Hematopoietic multipotent progenitor cell treated with erythropoietin and hydrocortisone succinate and interleukin-3 and kit ligand, for 6 days (in vitro differentiated cells): ENCODE data around the gene NTPCR.
A peak's percentile ranks its signal among the peaks of the same experiment; 100 is the strongest.

Experiments used
- DNase-seq: peaks from one replicate; pipeline ENCODE4 v3.0.0-alpha.2; 2015

The NTPCR gene

DNA sequence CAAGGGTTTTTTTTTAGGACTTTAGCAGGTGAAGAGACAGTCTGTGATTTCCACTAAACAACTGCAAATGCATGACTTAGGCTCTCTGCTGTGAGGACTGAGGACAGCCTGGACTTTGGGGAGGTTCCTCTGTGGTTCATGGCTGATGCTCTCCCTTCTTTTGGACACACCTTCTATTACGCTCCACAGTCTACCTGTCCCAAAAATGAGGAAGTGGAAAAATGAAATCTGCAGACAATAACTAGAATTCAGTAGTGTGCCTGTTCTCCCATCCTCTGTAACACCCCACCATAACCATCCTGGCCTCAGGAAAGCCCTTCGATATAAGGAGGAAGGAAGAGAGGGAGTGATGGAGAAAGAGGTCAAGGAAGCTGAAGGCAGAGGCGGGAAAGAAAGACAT is 68.7 kb downstream of the NTPCR start:
- no peak for DNase-seq

DNA sequence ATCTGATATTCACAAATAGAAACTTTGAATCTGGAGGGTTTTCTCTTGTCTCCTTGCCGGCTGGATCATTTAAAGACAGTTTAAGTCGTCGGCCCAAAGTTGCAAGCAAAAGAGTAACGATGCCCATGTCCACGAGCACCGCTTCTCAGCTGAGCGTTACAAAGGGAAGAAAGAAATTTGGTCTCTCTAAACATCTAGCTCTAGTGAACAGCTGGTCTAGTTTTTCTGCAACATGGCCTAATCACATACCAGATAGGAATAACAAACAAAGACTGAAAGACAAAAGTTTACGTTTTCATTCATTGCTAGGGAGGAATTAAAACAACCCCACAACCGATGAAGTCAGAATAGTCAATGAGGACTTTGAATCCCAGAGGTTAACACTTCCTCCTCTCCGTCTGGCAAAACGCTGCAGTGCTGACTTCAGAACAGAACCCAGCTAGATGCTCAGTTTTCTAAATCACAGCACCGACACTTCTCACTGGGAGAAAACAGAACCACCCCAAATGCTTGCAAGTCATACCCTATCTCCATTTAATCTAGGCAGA is 69.4 kb downstream of the NTPCR start:
- DNase-seq = no peak

DNA sequence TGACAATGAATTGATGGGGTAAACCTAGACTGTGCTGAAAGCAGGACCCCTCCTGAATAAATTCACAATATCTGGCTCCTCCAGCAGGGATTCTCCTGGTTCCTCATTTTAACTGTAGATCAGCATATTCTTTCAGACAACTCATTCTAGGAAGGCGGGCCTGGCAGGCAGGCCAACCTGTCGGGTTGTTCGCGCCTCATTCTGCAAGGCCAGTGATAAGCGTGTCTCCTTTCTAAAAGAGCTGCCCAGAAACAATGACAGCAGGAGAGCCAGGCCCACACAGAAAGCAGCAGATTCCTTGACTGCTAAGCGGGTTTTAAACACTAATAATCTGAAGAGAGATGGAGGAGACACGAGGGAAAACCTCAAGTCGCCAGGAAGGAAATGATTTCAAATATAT is 70.0 kb downstream of the NTPCR start:
- peak; percentile 19 for DNase-seq

DNA sequence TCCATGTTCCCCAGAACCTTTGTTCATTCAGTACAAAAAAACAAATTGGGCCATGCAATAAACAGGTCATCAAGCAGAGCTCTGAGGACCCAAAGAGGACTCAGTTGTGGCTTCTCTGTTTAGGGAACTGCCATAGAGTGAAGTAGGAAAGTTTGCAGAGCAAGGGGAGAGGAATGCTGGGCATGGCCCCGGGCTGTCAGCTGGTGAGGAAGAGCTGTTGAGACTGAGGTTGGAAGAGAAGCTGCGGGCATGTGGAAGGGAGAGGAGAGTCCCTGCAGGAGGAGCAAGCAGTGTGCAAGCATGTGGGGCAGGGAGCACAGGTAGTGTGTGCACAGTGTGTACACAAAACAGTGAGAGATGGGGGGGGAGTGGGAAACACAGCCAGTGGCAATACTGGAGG is 71.8 kb downstream of the NTPCR start:
- no peak for DNase-seq

DNA sequence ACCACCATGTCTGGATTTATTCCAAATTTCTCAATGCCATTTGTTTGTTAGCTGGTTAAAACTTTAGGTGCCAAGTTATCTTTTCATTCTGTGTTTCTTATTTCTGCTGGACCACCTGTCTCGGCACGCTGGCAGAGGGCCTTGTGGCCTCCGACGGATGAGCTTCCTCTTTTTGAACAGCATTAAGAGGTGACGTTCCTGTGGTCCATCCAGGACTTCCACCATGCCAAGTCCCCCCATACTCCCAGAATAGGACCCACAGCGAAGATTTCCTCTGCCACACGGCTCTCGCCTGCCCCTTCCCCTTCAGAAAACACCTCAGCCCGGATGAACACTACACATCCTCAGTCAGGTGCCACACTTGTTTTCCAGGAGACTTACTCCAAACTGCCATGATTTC is 73.8 kb downstream of the NTPCR start:
- no peak for DNase-seq

DNA sequence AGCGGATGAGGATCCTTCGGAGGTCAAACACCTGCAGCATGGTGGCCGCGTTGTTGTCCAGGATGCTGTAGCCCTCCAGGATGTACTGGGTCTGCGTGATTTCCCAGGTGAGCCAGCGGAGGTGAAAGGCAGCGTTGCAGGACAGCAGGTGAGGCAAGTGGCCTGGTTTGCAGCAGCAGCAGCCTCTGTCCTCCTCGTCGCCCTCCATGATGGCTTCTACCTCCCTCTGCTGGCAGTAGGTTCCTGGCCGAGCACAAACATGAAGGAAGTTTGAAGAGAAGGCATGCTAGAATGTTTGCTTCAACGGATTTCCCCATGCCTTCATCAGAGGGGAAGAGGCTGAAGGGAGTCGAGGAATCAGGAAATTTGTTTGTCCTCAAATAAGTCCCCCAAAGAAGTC is 74.7 kb downstream of the NTPCR start:
- peak; percentile 48 for DNase-seq

DNA sequence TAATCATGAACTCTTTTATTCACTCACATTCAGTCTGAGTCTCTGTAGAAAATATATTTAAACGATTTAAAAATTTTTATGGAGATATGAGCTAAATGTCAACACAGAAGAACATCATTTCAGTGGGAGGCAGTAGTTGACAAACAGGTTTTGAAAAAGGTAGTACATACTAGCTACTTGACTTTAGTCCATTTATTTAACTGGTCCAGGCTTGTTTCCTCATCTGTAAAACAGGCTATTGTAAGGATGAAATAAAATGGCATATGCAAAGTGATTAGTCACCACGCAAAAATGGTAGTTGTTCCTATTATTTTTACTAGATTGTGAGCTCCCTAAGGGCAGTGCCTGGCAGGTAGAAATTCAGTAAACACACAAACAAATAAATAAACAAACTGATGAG is 75.2 kb downstream of the NTPCR start:
- no peak for DNase-seq

DNA sequence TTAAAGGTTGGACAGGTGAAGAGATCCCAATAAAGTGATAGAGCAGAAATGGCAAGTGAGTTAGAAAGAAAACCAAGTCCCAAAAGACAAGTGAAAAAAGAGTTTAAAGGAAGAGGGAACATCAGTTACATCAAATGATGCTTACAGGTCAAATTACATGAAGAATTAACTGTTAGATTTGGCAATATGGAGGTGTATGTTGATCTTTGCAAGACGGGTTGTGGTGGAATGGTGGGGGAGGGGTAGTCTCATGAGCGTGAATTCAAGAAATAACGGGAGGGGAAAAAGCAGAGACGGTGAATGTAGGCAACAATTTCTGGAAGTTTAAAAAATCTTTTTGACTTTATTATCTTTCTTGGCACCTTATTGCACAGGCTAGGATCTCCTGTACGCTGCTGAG is 76.6 kb downstream of the NTPCR start:
- no peak for DNase-seq

DNA sequence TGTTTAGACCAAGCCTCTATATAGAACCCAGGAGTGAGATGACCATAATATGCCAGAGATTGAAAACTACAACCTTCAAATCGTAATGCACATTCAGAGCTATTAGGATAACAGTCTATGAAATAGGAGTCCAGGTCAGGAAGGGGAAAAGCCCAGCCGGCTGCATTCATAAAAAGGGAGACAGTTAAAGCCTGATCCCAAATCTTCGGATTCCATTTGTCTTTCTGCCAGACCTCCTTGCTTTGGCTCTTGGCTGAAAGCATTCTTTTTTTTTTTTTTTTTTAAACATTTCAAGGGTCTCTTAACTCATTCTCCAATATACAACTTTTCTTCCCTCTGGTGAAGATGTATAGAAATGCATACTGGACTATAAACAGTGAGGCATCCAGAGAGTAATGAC is 81.1 kb downstream of the NTPCR start:
- no peak for DNase-seq

DNA sequence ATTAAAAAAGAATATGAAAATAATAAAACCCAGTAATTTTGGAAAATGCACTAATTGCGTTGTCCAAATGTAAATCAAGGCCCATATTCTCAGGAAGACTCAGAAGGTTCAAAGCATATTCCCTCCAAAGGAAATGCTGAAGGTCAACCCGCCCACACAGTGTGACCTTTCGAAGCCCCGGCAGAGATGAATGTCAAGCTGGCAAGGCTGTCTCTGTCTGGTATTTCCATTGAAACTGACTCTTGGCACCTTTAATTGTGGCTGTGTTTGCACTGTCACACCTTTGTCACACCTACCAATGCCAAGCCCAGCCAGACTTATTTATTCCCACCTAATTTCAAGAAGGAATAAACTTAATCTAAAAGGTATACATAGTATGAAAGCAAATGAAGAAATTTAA is 82.5 kb downstream of the NTPCR start:
- DNase-seq = no peak

DNA sequence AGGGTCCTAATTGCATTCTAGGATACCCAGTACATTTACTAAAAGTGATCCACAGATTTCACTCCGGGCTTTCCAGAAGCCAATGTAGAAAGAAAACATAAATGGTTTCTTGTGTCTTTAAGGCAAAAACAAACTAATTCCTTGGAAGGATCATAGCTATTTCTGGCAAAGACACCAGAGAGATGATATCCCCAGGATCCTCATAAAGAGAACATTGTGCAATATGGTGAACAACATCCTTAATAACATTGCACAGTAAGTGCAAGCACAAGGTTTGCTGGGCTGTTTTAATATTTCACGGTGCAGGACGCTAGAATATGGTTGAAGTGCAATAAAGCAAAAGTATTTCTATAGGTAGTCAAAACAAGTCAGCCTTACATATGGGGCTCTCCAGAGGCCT is 83.0 kb downstream of the NTPCR start:
- no peak for DNase-seq
